Pancreas (tissue), 10 donors: ENCODE measurements around the gene CNKSR2. TPM values are rescaled to one million over a fixed set of nuclear protein-coding genes. Genes with fewer than 3 reads are reported as not detected.

ENCODE experiments used
- ATAC-seq, 4 donors: fragments of 200-7000 bp; cut with Tn5 transposase; one replicate each; pipeline versions ENCODE4 v1.8.0 to v1.9.1; 2020; ENCODE audit warnings: mild to moderate bottlenecking in 4 of 4, moderate library complexity in 4 of 4
- DNase-seq, 6 donors: peaks; one replicate each; pipeline ENCODE4 v3.0.0-alpha.2; 2020
- FAIRE-seq: peaks from 2 replicates; lab custom pipeline; 2012; peaks lifted over from hg19 to GRCh38; lab: Jason Lieb, UNC
- H3K27ac ChIP-seq, 4 donors: fragments of 200-600 bp; sonication (generic); 1 replicate in 3 of 4; 2 replicates in 1 of 4; pipeline versions ENCODE4 v1.5.0 to v1.8.0; 2020
- H3K27me3 ChIP-seq, 4 donors: fragments of 200-600 bp; one replicate each; pipeline ENCODE4 v1.8.0; 2021
- H3K36me3 ChIP-seq, 3 donors: fragments of 200-600 bp; sonication (generic) in 1 of 3; one replicate each; pipeline versions ENCODE4 v1.5.0 to v1.8.0; 2020 to 2021
- H3K4me1 ChIP-seq, 3 donors: fragments of 200-600 bp; one replicate each; pipeline ENCODE4 v1.8.0; 2021
- H3K4me3 ChIP-seq, 4 donors: fragments of 200-600 bp; sonication (generic) in 2 of 4; one replicate each; pipeline versions ENCODE4 v1.5.0 to v1.8.0; 2020 to 2021
- H3K9me3 ChIP-seq, 4 donors: fragments of 200-600 bp; one replicate each; pipeline ENCODE4 v1.8.0; 2021
- whole genome bisulfite sequencing, 2 donors: extraction: QIAGEN DNeasy Blood & Tissue Kit; methylation state at CpG; one replicate each; pipeline ENCODE4 v1.1.7; 2013; 5-methylcytosine and 5-hydroxymethylcytosine counted together
- intact Hi-C, 3 donors: fragments of 100-400 bp; cut with DNase I; formaldehyde crosslinking; loops; one replicate each; pipeline versions ENCODE4 v1.11.1 to v1.14.2; 2022
- polyA plus RNA-seq, 2 donors: library from polyadenylated mRNA; stranded (reverse); fragments of 200-250 nt; gene quantifications; one replicate each; pipeline ENCODE4 v1.2.3, GENCODE V29; 2013
- total RNA-seq, 6 donors: library from RNA; stranded (reverse); fragmentation: NEBNext Ultra II Directional in 4 of 6; extraction: Animal tissue kit (Norgen Biotek cat#: 25700) in 4 of 6; gene quantifications; one replicate each; pipeline versions ENCODE4 v1.2.1 to v1.2.4, GENCODE V29; 2021 to 2023
- TF ChIP-seq, protein P1 (sequence below), 4 donors: fragments of 200-600 bp; sonication (generic) in 3 of 4; IDR thresholded peaks; one replicate each; pipeline versions ENCODE4 v1.5.0 to v1.8.0; 2021; ENCODE audit warnings: antibody characterized with exemption in 4 of 4
- donor health status: healthy with polysubstance abuse.
- donor health status: DM: no; HTN: no; CAD: no; lungs with moderate emphysema.
- donor health status: DM: no; HTN: no; CAD: no.
- donor health status: control.
- donor health status: control.
- donor health status: Bipolar disorder and iron deficiency.
- donor health status: DM: yes; HTN: yes; CAD: no.
- donor health status: DM: no; HTN: no; CAD: no.
- donor health status: DM: no; HTN: no; CAD: no.
- donor health status: DM: yes; HTN: yes; CAD: no.

CNKSR2 gene
- total and polyA plus RNA-seq, 8 donors, result 1.1 to 4.0 (median 2.5) TPM

GRCh38 chrX:21606002-21606401 lies 231.8 kb downstream of the CNKSR2 start:
- DNase-seq (no peak), ATAC-seq (no peak), FAIRE-seq (peak; percentile 32)
- H3K4me1 ChIP-seq, result no peaks in the 10 kb centered on the region
- no peak overlapping the region for H3K4me3 ChIP-seq
- H3K9me3 ChIP-seq, result no peaks in the 10 kb centered on the region
- no peak overlapping the region for H3K27ac ChIP-seq
- TF ChIP-seq, protein P1, sequence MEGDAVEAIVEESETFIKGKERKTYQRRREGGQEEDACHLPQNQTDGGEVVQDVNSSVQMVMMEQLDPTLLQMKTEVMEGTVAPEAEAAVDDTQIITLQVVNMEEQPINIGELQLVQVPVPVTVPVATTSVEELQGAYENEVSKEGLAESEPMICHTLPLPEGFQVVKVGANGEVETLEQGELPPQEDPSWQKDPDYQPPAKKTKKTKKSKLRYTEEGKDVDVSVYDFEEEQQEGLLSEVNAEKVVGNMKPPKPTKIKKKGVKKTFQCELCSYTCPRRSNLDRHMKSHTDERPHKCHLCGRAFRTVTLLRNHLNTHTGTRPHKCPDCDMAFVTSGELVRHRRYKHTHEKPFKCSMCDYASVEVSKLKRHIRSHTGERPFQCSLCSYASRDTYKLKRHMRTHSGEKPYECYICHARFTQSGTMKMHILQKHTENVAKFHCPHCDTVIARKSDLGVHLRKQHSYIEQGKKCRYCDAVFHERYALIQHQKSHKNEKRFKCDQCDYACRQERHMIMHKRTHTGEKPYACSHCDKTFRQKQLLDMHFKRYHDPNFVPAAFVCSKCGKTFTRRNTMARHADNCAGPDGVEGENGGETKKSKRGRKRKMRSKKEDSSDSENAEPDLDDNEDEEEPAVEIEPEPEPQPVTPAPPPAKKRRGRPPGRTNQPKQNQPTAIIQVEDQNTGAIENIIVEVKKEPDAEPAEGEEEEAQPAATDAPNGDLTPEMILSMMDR (IDR thresholded peaks at IDR 0.05), result no peak
- intact Hi-C loops, result no loop called here
- no peaks in the 10 kb centered on the region for H3K27me3 ChIP-seq
- no peaks in the 10 kb centered on the region for H3K36me3 ChIP-seq

- Histone ChIP-seq H3K9me3 (no peaks in the 10 kb centered on the region), H3K27ac (no peak overlapping the region), H3K4me3 (no peak overlapping the region), H3K27me3 (no peaks in the 10 kb centered on the region), H3K36me3 (no peaks in the 10 kb centered on the region), H3K4me1 (no peaks in the 10 kb centered on the region)
- TF ChIP-seq, protein P1 (IDR thresholded peaks at IDR 0.05), result no peak
- 92 to 98% methylated on average over 1 of the region's 1 CpG for WGBS, 2 donors
- DNase-seq (no peak), FAIRE-seq (peak; percentile 67), ATAC-seq (no peak)
- intact Hi-C loops, result no loop called here
Observed at GRCh38 chrX:21610168-21610567, 235.9 kb downstream of the CNKSR2 start.

GRCh38 chrX:21612154-21612553 lies 237.9 kb downstream of the CNKSR2 start:
- Histone ChIP-seq H3K4me1 (no peaks in the 10 kb centered on the region), H3K36me3 (no peaks in the 10 kb centered on the region), H3K9me3 (no peaks in the 10 kb centered on the region), H3K27me3 (no peaks in the 10 kb centered on the region), H3K27ac (no peak overlapping the region), H3K4me3 (no peak overlapping the region)
- no peak for ATAC-seq
- no peak for FAIRE-seq
- TF ChIP-seq, protein P1 (IDR thresholded peaks at IDR 0.05), result no peak
- no peak for DNase-seq
- 58 to 72% methylated on average over 5 of the region's 5 CpGs for WGBS, 2 donors
- intact Hi-C loops, result no loop called here

DNA sequence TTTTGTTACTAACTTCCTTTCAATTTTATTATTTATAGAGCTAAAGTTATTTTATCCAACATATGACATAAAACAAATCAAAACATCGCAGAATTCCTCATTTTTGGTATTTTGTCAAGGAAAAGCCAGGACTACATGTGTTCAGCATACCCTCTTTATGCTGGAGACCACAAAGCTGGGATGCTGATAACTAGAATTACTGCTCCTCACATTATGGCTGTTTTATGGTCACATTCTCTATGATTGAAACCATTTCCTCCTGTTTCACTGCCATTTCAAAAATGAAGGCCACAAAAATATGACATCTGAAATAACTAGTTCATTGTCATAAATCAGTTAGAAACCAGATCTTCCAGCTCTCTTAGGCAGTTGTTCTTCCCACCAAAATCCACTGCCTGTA lies 242.2 kb downstream of the CNKSR2 start:
- TF ChIP-seq, protein P1 (IDR thresholded peaks at IDR 0.05), result no peak
- H3K4me1 ChIP-seq, result no peaks in the 10 kb centered on the region
- WGBS, 2 donors, result 61 to 91% methylated on average over 1 of the region's 1 CpG

GRCh38 chrX:21620234-21620633 lies 246.0 kb downstream of the CNKSR2 start:
- FAIRE-seq (no peak), DNase-seq (no peak), ATAC-seq (no peak)
- TF ChIP-seq, protein P1 (IDR thresholded peaks at IDR 0.05), result no peak
- H3K4me3 ChIP-seq, result no peak overlapping the region
- intact Hi-C loops, result no loop called here
- peaks cover 0 to 8% (median 0%) of the 10 kb centered on the region in 4 donors for H3K27me3 ChIP-seq
- no peak overlapping the region for H3K27ac ChIP-seq
- H3K9me3 ChIP-seq, result no peaks in the 10 kb centered on the region
- 89 to 95% methylated on average over 2 of the region's 2 CpGs for WGBS, 2 donors
- no peaks in the 10 kb centered on the region for H3K36me3 ChIP-seq
- H3K4me1 ChIP-seq, result no peaks in the 10 kb centered on the region

More for the DNA sequence above, 242.2 kb downstream of the CNKSR2 start:
- no peak overlapping the region for H3K4me3 ChIP-seq
- H3K27ac ChIP-seq, result no peak overlapping the region
- no peaks in the 10 kb centered on the region for H3K9me3 ChIP-seq
- FAIRE-seq (no peak), DNase-seq (no peak), ATAC-seq (no peak)
- peaks cover 0 to 8% (median 0%) of the 10 kb centered on the region in 4 donors for H3K27me3 ChIP-seq
- intact Hi-C loops, result no loop called here
- H3K36me3 ChIP-seq, result no peaks in the 10 kb centered on the region
